ENCODE results near the gene SLC22A14.

- TF ChIP-seq CTCF (IDR thresholded peaks at IDR 0.05) (no peak), POLR2A (IDR thresholded peaks at IDR 0.05) (no peak)
Observed at GRCh38 chr3:38251197-38251596, 30.9 kb upstream of the SLC22A14 start.
